NAMALWA (cell line): ENCODE data around the gene OCA2.
"Not testable (repeated sequence)": the region's sequence is repeated elsewhere in the genome, so short reads cannot be mapped to it uniquely, and the experiment has no call there.

Source experiments
- DNase-seq: peaks from one replicate; pipeline ENCODE4 v3.0.0-alpha.2; 2015; ENCODE audit warnings: low spot score

Gene OCA2

GRCh38 chr15:27869697-27870281 is 229.3 kb downstream of the OCA2 start:
- no peak for DNase-seq

DNA sequence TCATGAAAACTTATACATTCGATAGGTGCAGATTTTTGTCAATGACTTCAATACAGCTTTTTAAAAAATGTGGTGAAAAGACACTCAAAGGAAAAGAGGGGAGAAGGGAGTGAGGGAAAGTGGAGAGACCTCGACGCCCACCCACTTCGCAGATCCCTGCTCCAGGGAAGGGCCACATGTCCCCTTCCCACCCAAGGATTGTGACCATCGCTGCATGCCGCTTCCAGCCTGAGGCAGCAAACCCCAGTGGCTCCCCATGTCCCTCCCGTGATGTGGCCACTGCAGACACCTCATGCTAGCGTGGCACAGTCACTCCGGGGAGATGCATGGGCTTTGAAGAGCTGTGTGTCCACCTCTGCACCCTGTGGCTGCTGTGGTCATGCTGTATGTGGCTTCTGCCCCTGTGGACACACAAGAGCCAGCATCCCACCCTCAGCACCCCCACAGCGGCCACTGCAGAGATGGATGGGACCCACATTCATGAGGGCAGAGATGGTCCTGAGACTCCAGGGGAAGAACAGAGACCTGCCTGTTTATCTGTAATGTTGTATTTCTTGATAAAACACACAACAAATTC is 230.2 kb downstream of the OCA2 start:
- DNase-seq, result no peak

- peak; percentile 35 for DNase-seq
These were observed 231.3 kb downstream of the OCA2 start for GRCh38 chr15:27867861-27868260.

DNA sequence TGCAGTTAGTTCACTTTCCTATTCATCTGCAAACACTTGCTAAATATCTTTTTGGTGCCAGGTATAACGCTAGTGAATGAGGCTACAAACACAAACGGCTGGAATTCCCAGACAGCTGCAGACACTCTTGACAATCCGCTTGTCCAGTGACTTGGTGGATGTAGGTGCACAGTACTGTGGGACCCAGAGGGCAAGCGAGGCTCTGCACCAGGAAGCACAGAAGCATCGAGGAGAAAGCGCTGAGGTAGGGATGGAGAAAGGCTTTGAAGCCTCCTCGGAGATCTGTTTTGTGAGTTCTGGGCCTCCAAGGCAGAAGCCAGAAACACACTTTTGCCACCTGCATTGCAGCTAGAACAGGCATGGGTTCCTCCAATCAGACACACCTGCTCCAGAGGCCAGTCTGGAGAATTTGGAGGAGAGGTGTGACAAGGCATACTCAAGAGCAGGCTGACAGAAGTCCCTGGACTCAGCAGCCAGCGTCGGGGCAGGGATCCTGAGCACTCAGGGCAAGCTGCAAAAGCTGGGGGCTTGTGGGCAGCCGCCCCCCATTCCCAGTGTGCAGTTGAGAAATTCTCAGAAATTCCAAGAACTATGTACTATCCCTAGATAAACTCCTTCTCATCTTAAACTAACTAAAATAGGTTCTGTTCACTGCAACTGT is 232.5 kb downstream of the OCA2 start:
- no peak for DNase-seq

GRCh38 chr15:27865926-27866325 is 233.2 kb downstream of the OCA2 start:
- no peak for DNase-seq

- DNase-seq, result no peak
These were observed 233.7 kb downstream of the OCA2 start for GRCh38 chr15:27865323-27865922.

- DNase-seq, result no peak
These were observed 234.4 kb downstream of the OCA2 start for GRCh38 chr15:27864719-27865118.

- no peak for DNase-seq
These were observed 235.0 kb downstream of the OCA2 start for GRCh38 chr15:27864086-27864485.

DNA sequence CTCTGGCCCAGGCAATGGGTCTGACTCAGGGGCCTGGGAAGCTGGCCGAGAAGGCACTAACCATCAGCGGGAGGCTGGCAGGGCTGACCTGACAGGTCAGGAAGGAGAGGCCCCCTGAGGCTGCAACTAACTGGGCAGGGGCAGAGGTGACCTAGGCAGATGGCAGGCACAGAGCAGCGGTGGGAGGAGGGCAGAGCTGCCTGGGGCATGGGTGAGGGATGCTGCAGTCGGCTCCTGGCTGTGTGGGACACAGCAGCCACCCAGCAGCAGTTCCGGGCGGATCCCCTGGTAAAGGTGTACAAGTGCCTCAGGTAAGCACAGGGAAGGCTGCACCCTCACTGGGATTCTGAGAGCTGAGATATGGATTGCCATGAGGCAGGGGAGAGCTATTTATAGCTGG is 236.1 kb downstream of the OCA2 start:
- DNase-seq, result no peak

GRCh38 chr15:27861171-27861570 is 237.9 kb downstream of the OCA2 start:
- no peak for DNase-seq

GRCh38 chr15:27855137-27855536 is 244.0 kb downstream of the OCA2 start:
- no peak for DNase-seq

- DNase-seq, result no peak
These were observed 244.5 kb downstream of the OCA2 start for GRCh38 chr15:27854601-27855000.

GRCh38 chr15:27853624-27854455 is 245.3 kb downstream of the OCA2 start:
- DNase-seq, result no peak

- DNase-seq, result no peak
These were observed 247.3 kb downstream of the OCA2 start for GRCh38 chr15:27851858-27852210.

- no peak for DNase-seq
These were observed 247.9 kb downstream of the OCA2 start for GRCh38 chr15:27850981-27851857.

- DNase-seq, result no peak
These were observed 249.1 kb downstream of the OCA2 start for GRCh38 chr15:27850050-27850449.

GRCh38 chr15:27848936-27849335 is 250.2 kb downstream of the OCA2 start:
- DNase-seq, result not testable (repeated sequence)

DNA sequence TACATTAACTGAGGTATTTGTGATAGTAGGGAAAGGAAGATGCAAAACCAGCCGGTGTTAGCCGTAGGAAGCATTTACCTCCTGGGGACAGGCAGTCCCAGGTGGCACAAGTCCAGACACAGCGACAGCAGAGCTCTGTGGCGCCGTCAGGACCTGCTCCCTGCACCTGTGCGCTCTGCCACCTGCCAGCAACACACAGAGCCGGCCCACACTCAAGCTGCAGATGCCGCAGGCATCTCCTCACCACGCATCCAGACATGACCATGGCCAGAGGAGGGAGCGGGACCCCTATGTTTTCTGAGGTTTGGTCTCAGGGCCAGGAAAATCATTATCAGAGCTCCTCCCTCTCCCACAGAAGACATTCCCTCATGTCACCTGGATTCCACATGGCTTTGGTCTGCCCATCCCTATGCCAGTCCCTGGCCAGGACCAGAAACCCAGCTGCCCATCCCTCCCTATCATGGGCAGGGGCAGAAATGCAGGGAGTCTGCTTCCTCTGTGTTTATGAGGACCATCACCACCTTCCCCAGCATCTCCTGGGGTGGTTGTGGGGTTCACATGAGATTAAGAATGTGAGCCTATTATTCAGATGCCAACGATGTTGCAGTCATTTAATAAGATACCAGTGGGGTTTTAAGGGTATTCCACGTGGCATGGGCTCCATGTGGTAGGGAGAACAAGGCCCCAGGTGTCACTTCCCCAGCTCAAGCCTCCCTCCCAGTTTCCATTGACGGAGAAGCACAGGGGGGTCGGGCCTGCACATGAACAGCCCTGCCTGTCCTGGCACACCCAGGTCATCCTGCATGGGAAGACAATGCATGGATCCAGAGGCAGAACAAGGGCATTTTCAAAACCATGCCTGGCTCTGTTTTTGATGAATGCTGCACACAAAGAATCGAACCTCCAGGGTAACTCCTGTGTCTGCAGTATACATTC is 251.1 kb downstream of the OCA2 start:
- DNase-seq, result no peak

DNA sequence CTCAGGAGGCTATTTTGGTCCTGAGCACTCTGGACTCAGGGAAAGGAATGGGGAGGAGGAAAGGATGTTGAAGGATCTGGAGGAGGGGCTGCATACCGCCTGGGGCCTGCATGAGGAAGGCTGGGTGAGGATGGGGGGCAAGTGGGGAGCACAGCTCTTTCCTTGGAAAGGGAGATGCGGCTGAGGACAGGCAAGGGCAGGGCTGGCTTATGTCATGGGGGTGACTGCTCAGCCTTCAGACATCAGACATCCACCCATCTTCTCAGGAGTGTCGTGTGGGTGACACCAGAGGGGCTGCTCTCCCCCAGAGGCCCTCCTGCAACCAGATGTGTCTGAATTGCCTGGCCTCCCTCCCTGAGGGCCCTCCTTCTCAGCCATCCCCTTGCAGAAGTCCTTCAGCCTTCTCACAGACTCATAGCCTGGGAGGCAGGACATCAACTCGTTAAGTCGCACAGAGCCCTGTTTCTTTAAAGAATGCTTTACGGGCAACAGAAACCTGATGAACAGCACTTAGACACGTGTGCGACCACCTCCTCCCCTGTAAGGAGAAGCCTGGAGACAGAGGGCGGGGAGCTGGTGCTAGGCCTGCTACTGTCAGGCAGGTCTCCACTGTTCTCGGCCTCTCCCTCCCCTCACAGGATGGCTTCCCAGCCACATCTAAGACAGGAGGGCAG is 252.3 kb downstream of the OCA2 start:
- no peak for DNase-seq
